Measurements from ENCODE around the gene LRRC66. TPM values are rescaled to one million over a fixed set of nuclear protein-coding genes. Genes with fewer than 3 reads are reported as not detected.

The LRRC66 gene
- total and polyA plus RNA-seq, 8 donors: 0.12 to 5.1 (median 2.5) TPM; not detected in 2

- peak within 1 kb of the TSS; percentile 6 to 89 (median 73) for H3K27ac ChIP-seq
- intact Hi-C loops (cut with DNase I; ENCODE audit: low total_unique reads): no loop called here
- peak within 1 kb of the TSS; percentile 83 to 96 (median 84) for H3K4me3 ChIP-seq
- WGBS, 5 donors: 4 to 5% (median 5%) methylated on average over 18 to 70 of the region's 70 CpGs
- peaks cover 0 to 9% (median 0%) of the 10 kb centered on the region in 3 donors for H3K27me3 ChIP-seq
- no peaks in the 10 kb centered on the region for H3K9me3 ChIP-seq
- DNase-seq: peak; percentile 60 to 91
- TF ChIP-seq POLR2A (IDR thresholded peaks at IDR 0.05): no peak
- TF ChIP-seq EP300 (IDR thresholded peaks at IDR 0.05): no peak
- TF ChIP-seq CTCF (IDR thresholded peaks at IDR 0.05): no peak
- peak in 1 of 3 donors; percentile 8 for TF ChIP-seq POLR2AphosphoS5 (IDR thresholded peaks at IDR 0.05)
- H3K4me1 ChIP-seq: peaks cover 21 to 36% (median 27%) of the 10 kb centered on the region in 4 donors
- H3K36me3 ChIP-seq: no peaks in the 10 kb centered on the region
These were observed 18.1 kb upstream of the LRRC66 start, which contains the start of gene SGCB for GRCh38 chr4:52038103-52038912. SGCB (minus strand) TSS chr4:52038299; CDS start chr4:52038259, 40 bp downstream.

- 0 to 1% (median 0%) methylated on average over 10 to 25 of the region's 25 CpGs for WGBS, 5 donors
- intact Hi-C loops (cut with DNase I; ENCODE audit: low total_unique reads): no loop called here
These were observed 17.5 kb upstream of the LRRC66 start for GRCh38 chr4:52037689-52038102.

GRCh38 chr4:52036886-52037530 lies 16.8 kb upstream of the LRRC66 start:
- peak overlapping the region; percentile 83 to 96 (median 84) for H3K4me3 ChIP-seq
- H3K36me3 ChIP-seq: peaks cover 0 to 3% (median under 1%) of the 10 kb centered on the region in 4 donors

More at GRCh38 chr4:52037689-52038102, 17.5 kb upstream of the LRRC66 start:
- Histone ChIP-seq H3K4me3 (peak overlapping the region; percentile 83 to 96 (median 84)), H3K36me3 (no peaks in the 10 kb centered on the region), H3K27ac (peak overlapping the region; percentile 6 to 89 (median 73)), H3K9me3 (no peaks in the 10 kb centered on the region), H3K4me1 (peaks cover 21 to 36% (median 27%) of the 10 kb centered on the region in 4 donors), H3K27me3 (peaks cover 0 to 9% (median 0%) of the 10 kb centered on the region in 3 donors)
- TF ChIP-seq EP300 (IDR thresholded peaks at IDR 0.05) (no peak), CTCF (IDR thresholded peaks at IDR 0.05) (no peak), POLR2AphosphoS5 (IDR thresholded peaks at IDR 0.05) (no peak), POLR2A (IDR thresholded peaks at IDR 0.05) (no peak)
- DNase-seq: peak in 1 of 2 donors; percentile 68

More at GRCh38 chr4:52036886-52037530, 16.8 kb upstream of the LRRC66 start:
- Histone ChIP-seq H3K27ac (peak overlapping the region in 1 of 5 donors; percentile 89), H3K9me3 (no peaks in the 10 kb centered on the region), H3K27me3 (peaks cover 0 to 9% (median 0%) of the 10 kb centered on the region in 3 donors), H3K4me1 (peaks cover 21 to 36% (median 27%) of the 10 kb centered on the region in 4 donors)
- 24 to 38% (median 34%) methylated on average over 7 of the region's 7 CpGs for WGBS, 5 donors
- intact Hi-C loops (cut with DNase I; ENCODE audit: low total_unique reads): no loop called here
- DNase-seq: peak in 1 of 2 donors; percentile 13
- TF ChIP-seq CTCF (IDR thresholded peaks at IDR 0.05): no peak
- no peak for TF ChIP-seq EP300 (IDR thresholded peaks at IDR 0.05)
- no peak for TF ChIP-seq POLR2AphosphoS5 (IDR thresholded peaks at IDR 0.05)

Data from stomach (tissue), 9 donors.